ENCODE data around the gene GDF7.

GDF7 gene

DNA sequence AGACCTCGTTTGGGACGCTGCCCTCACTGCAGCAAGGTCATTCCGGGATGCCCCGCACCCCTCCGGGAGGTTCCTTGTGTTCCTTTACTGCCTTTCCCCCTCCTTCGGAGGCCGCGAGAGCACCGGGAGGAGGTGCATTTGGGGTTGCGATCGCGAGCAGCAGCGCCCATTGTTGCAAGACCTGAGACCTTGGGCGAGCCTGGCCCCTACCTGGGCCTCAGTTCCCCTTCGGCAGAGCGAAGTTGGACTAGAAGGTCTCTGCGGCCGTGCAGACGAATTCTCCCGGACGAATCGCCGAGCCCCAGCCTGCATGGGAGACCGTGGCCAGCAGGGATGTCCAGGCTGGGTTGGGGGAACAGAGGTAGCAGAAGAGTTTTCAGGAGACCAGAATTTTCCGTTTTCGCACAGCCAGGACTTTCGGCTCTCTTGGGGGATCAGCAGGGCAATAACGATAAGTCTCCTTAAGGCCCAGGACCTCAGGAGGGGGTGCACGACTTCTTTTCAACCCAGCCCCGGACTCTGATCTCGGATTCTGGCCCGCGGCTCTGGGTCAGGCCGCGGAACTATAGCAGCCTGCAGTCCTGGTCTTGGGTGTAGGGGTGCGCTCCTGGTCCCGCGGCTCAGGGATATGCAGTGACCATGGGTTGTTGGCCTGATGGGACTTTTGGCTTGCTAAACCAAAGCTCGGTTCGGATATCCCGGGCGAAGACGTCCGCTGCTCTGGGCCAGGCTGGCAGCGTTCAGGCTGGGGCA lies 2.8 kb downstream of the GDF7 start:
- no peak overlapping the region for H3K4me3 ChIP-seq (replicated peaks in 1 of 2; ENCODE audit: low read depth in 2 of 2, low read length in 2 of 2)
- no peak for TF ChIP-seq CTCF (IDR thresholded peaks at IDR 0.05; ENCODE audit: low read depth, low read length)
- DNase-seq (ENCODE audit: low read depth in 2 of 2), result no peak

DNA sequence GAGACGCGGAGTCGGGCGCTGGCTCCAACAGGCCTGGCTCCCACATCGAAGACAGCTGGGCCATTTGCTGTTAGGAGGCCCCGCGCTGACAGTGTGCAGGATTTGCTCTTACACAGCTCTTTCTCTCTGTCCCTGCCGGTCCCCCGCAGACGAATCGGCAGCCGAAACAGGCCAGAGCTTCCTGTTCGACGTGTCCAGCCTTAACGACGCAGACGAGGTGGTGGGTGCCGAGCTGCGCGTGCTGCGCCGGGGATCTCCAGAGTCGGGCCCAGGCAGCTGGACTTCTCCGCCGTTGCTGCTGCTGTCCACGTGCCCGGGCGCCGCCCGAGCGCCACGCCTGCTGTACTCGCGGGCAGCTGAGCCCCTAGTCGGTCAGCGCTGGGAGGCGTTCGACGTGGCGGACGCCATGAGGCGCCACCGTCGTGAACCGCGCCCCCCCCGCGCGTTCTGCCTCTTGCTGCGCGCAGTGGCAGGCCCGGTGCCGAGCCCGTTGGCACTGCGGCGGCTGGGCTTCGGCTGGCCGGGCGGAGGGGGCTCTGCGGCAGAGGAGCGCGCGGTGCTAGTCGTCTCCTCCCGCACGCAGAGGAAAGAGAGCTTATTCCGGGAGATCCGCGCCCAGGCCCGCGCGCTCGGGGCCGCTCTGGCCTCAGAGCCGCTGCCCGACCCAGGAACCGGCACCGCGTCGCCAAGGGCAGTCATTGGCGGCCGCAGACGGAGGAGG lies 3.5 kb downstream of the GDF7 start:
- TF ChIP-seq CTCF (IDR thresholded peaks at IDR 0.05; ENCODE audit: low read depth, low read length), result no peak
- DNase-seq (ENCODE audit: low read depth in 2 of 2), result no peak

GRCh38 chr2:20671036-20671735 lies 4.2 kb downstream of the GDF7 start:
- no peak for TF ChIP-seq CTCF (IDR thresholded peaks at IDR 0.05; ENCODE audit: low read depth, low read length)
- DNase-seq (ENCODE audit: low read depth in 2 of 2), result no peak
- H3K4me3 ChIP-seq (replicated peaks in 1 of 2; ENCODE audit: low read depth in 2 of 2, low read length in 2 of 2), result no peak overlapping the region

More for the DNA sequence above, 3.5 kb downstream of the GDF7 start:
- no peak overlapping the region for H3K4me3 ChIP-seq (replicated peaks in 1 of 2; ENCODE audit: low read depth in 2 of 2, low read length in 2 of 2)

DNA sequence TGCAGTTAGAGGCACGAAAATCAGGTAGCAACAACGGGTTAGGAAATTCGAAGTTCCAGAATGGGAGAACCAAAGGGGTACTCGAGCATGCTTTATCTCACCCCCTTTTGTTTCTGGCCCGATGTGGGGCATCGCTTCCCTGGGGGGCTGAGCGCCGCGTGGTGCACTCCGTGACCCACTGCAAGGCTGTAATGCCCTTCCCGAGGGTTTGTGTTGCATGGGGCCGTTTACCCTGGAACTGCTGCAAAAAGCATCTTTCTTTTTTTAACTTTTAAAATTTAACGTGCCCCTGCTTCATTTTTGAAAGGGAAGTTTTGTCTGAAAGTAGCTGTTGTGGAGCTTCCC lies 4.8 kb downstream of the GDF7 start:
- TF ChIP-seq CTCF (IDR thresholded peaks at IDR 0.05; ENCODE audit: low read depth, low read length), result no peak
- DNase-seq (ENCODE audit: low read depth in 2 of 2), result no peak
- H3K4me3 ChIP-seq (replicated peaks in 1 of 2; ENCODE audit: low read depth in 2 of 2, low read length in 2 of 2), result no peak overlapping the region

- DNase-seq (ENCODE audit: low read depth in 2 of 2), result no peak
- no peak for TF ChIP-seq CTCF (IDR thresholded peaks at IDR 0.05; ENCODE audit: low read depth, low read length)
- no peak overlapping the region for H3K4me3 ChIP-seq (replicated peaks in 1 of 2; ENCODE audit: low read depth in 2 of 2, low read length in 2 of 2)
These were observed 5.4 kb downstream of the GDF7 start for GRCh38 chr2:20672201-20672951.

GRCh38 chr2:20673686-20674308 lies 6.9 kb downstream of the GDF7 start:
- TF ChIP-seq CTCF (IDR thresholded peaks at IDR 0.05; ENCODE audit: low read depth, low read length), result no peak
- no peak for DNase-seq (ENCODE audit: low read depth in 2 of 2)
- no peak overlapping the region for H3K4me3 ChIP-seq (replicated peaks in 1 of 2; ENCODE audit: low read depth in 2 of 2, low read length in 2 of 2)

Data from cardiac fibroblast (primary cell).